Activated B cell treated with CpG ODN at 0.5 μM for 24 hours (primary cell): ENCODE data around the gene SPOP. TPM values are rescaled to one million over a fixed set of nuclear protein-coding genes. Genes with fewer than 3 reads are reported as not detected.

Experiments used
- ATAC-seq: fragments of 200-7000 bp; cut with Tn5 transposase; one replicate; pipeline ENCODE4 v1.10.0; 2021; ENCODE audit warnings: low read depth, mild to moderate bottlenecking, moderate library complexity
- CTCF ChIA-PET: fragments of 350-600 bp; sonication (Branson Sonifier 250); formaldehyde crosslinking; loops from one replicate; lab custom pipeline; 2021; ENCODE audit warnings: antibody characterized with exemption; lab: Charles Lee
- POLR2A ChIA-PET: fragments of 350-600 bp; sonication (Branson Sonifier 250); formaldehyde crosslinking; loops from one replicate; lab custom pipeline; 2021; ENCODE audit warnings: antibody characterized with exemption; lab: Charles Lee
- DNase-seq: peaks from one replicate; pipeline ENCODE4 v3.0.0; 2022
- H3K27ac Mint-ChIP-seq: one replicate; pipeline ENCODE4 v1.8.0; 2020; ENCODE audit warnings: mixed read lengths
- H3K27me3 Mint-ChIP-seq: one replicate; pipeline ENCODE4 v1.8.0; 2021; ENCODE audit warnings: mixed read lengths
- H3K36me3 Mint-ChIP-seq: one replicate; pipeline ENCODE4 v1.8.0; 2021; ENCODE audit warnings: low read depth, mixed read lengths
- H3K4me1 Mint-ChIP-seq: one replicate; pipeline ENCODE4 v1.8.0; 2021; ENCODE audit warnings: mixed read lengths
- H3K4me3 Mint-ChIP-seq: one replicate; pipeline ENCODE4 v1.8.0; 2020; ENCODE audit warnings: mild to moderate bottlenecking, mixed read lengths
- H3K9me3 Mint-ChIP-seq: one replicate; pipeline ENCODE4 v1.8.0; 2020; ENCODE audit warnings: mixed read lengths
- intact Hi-C: fragments of 100-400 bp; cut with micrococcal nuclease; formaldehyde crosslinking; loops from one replicate; pipeline ENCODE4 v1.15.1; 2024
- total RNA-seq: library from RNA; stranded (reverse); gene quantifications from 2 replicates; pipeline ENCODE4 v1.2.3, GENCODE V29; 2022
- TF ChIP-seq, protein P1 (sequence below): fragments of 200-600 bp; IDR thresholded peaks from one replicate; pipeline ENCODE4 v1.8.0; 2022; ENCODE audit warnings: antibody characterized with exemption, mild to moderate bottlenecking

SPOP gene
- total RNA-seq, 1 donor from 2014 or later, result 65.8 TPM

GRCh38 chr17:49592263-49592662 lies 85.6 kb downstream of the SPOP start:
- Mint-ChIP-seq H3K36me3 (peaks cover 35% of the 10 kb centered on the region), H3K27ac (no peak overlapping the region), H3K9me3 (no peaks in the 10 kb centered on the region), H3K27me3 (no peaks in the 10 kb centered on the region), H3K4me1 (no peaks in the 10 kb centered on the region), H3K4me3 (no peak overlapping the region)
- intact Hi-C loops, result no loop called here
- ATAC-seq (no peak), DNase-seq (no peak)
- POLR2A ChIA-PET, result no interaction called here
- CTCF ChIA-PET, result no interaction called here
- TF ChIP-seq, protein P1, sequence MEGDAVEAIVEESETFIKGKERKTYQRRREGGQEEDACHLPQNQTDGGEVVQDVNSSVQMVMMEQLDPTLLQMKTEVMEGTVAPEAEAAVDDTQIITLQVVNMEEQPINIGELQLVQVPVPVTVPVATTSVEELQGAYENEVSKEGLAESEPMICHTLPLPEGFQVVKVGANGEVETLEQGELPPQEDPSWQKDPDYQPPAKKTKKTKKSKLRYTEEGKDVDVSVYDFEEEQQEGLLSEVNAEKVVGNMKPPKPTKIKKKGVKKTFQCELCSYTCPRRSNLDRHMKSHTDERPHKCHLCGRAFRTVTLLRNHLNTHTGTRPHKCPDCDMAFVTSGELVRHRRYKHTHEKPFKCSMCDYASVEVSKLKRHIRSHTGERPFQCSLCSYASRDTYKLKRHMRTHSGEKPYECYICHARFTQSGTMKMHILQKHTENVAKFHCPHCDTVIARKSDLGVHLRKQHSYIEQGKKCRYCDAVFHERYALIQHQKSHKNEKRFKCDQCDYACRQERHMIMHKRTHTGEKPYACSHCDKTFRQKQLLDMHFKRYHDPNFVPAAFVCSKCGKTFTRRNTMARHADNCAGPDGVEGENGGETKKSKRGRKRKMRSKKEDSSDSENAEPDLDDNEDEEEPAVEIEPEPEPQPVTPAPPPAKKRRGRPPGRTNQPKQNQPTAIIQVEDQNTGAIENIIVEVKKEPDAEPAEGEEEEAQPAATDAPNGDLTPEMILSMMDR, result no peak

DNA sequence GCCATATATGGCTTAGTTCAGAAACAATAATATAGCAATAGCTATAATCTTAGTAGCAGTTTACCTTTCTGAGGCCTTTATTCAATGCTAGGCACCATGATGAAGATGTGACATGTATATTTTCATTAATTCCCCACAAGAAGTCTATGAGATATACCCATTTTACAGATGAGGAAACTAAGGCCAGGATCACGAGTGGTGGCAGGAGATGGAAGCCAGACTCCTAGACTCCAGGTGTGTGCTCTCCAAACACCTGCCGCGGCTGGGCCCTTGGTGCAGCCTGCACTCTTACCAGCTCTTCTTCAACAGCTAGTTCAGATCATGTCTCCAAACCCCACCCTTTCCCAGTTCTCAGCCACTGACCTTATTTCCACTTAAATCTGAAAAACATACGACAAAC lies 87.0 kb downstream of the SPOP start:
- intact Hi-C loops, result no loop called here
- H3K4me1 Mint-ChIP-seq, result no peaks in the 10 kb centered on the region
- no peak overlapping the region for H3K4me3 Mint-ChIP-seq
- ChIA-PET POLR2A (no interaction called here), CTCF (no interaction called here)
- TF ChIP-seq, protein P1, result no peak
- H3K27ac Mint-ChIP-seq, result no peak overlapping the region
- no peaks in the 10 kb centered on the region for H3K27me3 Mint-ChIP-seq
- H3K9me3 Mint-ChIP-seq, result no peaks in the 10 kb centered on the region
- no peak for DNase-seq
- ATAC-seq, result no peak
- H3K36me3 Mint-ChIP-seq, result peaks cover 21% of the 10 kb centered on the region

DNA sequence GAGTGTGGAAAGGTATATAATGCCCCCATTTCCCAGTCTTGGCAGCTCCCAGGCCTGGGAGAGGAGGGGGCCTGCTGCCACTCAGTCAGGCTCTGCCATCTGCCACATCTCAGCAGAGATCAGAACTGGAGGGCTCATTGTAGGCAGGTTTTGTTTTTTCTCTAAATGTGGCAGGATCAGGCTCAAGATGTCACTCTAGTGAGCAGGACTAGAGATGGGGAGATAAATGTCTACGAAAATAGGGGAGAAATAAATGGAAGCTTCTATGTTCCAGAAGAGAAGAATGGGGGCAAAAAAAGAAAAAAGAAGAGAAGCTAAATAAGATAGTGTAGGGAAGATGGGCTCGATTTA lies 88.3 kb downstream of the SPOP start:
- ChIA-PET CTCF (no interaction called here), POLR2A (no interaction called here)
- no peak for ATAC-seq
- Mint-ChIP-seq H3K27me3 (no peaks in the 10 kb centered on the region), H3K36me3 (peaks cover 17% of the 10 kb centered on the region), H3K27ac (no peak overlapping the region), H3K4me1 (no peaks in the 10 kb centered on the region), H3K4me3 (no peak overlapping the region), H3K9me3 (no peaks in the 10 kb centered on the region)
- TF ChIP-seq, protein P1, result no peak
- intact Hi-C loops, result no loop called here
- no peak for DNase-seq

GRCh38 chr17:49588726-49589576 lies 88.9 kb downstream of the SPOP start:
- no peak overlapping the region for H3K4me3 Mint-ChIP-seq
- ChIA-PET POLR2A (no interaction called here), CTCF (no interaction called here)
- no peak for ATAC-seq
- H3K4me1 Mint-ChIP-seq, result no peaks in the 10 kb centered on the region
- no peaks in the 10 kb centered on the region for H3K27me3 Mint-ChIP-seq
- peaks cover 14% of the 10 kb centered on the region for H3K36me3 Mint-ChIP-seq
- no peaks in the 10 kb centered on the region for H3K9me3 Mint-ChIP-seq
- DNase-seq, result no peak
- TF ChIP-seq, protein P1, result no peak
- no peak overlapping the region for H3K27ac Mint-ChIP-seq
- intact Hi-C loops, result no loop called here

DNA sequence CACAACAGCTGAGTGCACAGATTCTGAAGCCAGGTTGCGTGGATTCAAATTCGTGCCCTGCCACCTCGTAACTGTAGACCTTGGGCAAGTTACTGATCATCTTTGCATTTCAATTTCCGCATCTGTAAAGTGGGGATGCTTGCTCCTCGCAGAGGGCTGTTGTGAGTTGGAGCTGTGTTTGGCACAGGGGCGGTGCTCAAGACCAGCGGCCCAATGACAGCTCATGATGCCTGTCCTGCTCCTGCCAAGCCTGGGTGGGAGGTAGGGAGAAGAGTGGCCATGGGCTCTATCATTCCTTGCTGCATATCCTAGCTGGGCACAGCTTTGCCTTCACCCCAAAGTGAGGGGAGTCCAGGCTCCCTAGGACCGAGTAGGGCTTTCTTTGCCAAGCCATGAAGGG lies 89.6 kb downstream of the SPOP start:
- TF ChIP-seq, protein P1, result no peak
- no peaks in the 10 kb centered on the region for H3K4me1 Mint-ChIP-seq
- DNase-seq, result no peak
- POLR2A ChIA-PET, result interaction anchor here (0.6 kb wide), 1 partner anchor 85 kb away, joined by 3 read pairs; no protein-coding TSS in a partner anchor
- H3K36me3 Mint-ChIP-seq, result peaks cover 14% of the 10 kb centered on the region
- no peaks in the 10 kb centered on the region for H3K27me3 Mint-ChIP-seq
- no peak overlapping the region for H3K27ac Mint-ChIP-seq
- intact Hi-C loops, result no loop called here
- H3K4me3 Mint-ChIP-seq, result no peak overlapping the region
- H3K9me3 Mint-ChIP-seq, result no peaks in the 10 kb centered on the region
- no peak for ATAC-seq
- CTCF ChIA-PET, result no interaction called here
